Measurements from ENCODE around the gene NAV3.

The NAV3 gene

GRCh38 chr12:78186670-78187069 lies 356.0 kb downstream of the NAV3 start:
- no peak for DNase-seq (ENCODE audit: low spot score)

- no peak for DNase-seq (ENCODE audit: low spot score)
Observed at GRCh38 chr12:78187741-78188140, 357.0 kb downstream of the NAV3 start.

GRCh38 chr12:78189656-78190055 lies 359.0 kb downstream of the NAV3 start:
- DNase-seq (ENCODE audit: low spot score) = no peak

DNA sequence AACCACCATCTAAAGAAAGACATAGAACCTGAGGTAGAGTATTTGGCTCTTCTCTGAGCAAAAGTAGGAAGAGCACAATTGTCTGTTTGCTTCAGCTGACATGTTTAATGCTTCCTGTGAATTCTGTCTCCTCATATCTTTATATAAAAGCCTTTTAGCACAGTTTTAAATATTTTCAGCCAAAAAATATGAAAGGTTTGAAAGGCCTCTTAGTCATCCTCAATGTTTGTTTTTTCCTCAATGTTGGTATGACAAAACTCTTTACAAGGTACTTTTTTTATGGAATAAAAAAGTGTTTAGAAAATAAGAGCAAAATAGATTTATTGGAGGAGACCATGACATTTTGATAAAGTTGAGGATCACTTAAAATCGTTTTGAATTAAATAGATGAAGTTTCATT lies 360.9 kb downstream of the NAV3 start:
- DNase-seq (ENCODE audit: low spot score) = no peak

DNA sequence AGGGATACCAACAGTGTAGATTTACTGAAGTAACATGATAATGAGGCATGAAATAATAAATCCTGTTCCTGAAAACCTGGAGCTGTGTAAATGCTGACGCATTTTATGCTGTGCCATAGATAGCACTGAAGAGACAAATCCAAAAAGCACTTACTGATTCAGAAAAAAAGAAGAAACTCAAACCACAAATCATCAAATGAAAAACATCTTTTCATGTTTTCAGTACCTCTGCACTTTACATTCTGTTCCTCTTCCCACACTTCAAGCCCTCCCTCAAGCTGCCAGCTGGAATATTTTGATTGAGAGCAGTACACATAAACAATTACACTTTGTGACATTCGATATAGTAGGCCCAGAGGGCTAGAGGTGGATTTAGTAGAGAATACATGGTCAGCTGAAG lies 362.3 kb downstream of the NAV3 start:
- DNase-seq (ENCODE audit: low spot score) = no peak

- no peak for DNase-seq (ENCODE audit: low spot score)
Observed at GRCh38 chr12:78194448-78194847, 363.8 kb downstream of the NAV3 start.

DNA sequence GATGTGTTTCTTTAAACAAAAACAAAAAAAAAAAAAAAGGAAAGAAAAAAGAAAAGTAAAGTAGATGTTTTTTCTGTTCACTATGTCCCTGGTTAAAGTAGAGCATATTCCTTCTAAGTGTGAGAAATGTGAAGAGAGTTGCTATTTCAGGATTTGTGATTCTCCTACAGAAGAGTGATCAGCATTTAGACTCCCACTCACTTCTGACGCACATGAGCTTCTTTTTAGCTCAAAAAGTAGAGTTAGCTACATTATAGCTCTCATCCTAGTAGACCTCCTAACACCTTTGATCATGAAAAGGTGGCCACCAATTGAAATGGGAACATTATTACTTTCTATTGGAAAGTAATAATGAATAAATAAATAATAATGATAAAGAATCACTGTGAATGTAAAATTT lies 368.2 kb downstream of the NAV3 start:
- DNase-seq (ENCODE audit: low spot score) = no peak

- DNase-seq (ENCODE audit: low spot score) = no peak
Observed at GRCh38 chr12:78199926-78200325, 369.2 kb downstream of the NAV3 start.

- DNase-seq (ENCODE audit: low spot score) = no peak
Observed at GRCh38 chr12:78204926-78205325, 374.2 kb downstream of the NAV3 start.

DNA sequence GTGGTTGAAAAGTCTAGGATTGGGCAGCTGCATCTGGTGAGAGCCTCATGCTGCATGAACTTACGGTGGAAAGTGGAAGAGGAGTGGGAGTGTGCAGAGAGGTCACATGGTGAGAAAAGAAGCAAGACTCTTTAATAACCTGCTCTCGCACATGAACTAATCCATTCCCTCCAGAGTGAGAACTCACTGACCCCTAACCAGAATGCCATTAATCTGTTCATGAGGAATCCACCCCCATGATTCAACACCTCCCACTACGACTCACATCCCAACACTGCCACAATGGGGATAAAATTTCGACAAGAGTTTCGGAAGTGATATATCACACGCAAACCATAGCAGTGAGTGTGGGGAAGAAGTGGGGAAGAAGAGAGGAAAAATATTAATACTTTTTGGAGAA lies 377.4 kb downstream of the NAV3 start:
- DNase-seq (ENCODE audit: low spot score) = no peak

- no peak for DNase-seq (ENCODE audit: low spot score)
Observed at GRCh38 chr12:78209846-78210505, 379.3 kb downstream of the NAV3 start.

DNA sequence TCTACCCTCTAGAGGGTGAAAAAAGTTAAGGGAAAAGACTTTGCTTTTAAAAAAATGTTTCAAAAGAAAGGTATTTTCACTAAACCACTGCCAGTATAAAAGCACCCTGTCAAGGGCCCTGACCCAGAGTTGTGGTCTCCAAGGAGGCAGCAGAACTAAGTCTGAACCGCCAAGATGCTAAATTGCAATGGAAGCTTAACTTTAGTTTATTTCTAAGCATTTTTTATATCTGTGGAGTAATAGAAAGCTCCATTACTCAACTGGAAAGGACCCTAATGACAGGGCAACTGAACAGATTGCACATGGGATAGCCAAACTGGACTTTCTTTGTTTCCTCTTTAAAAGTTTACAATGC lies 379.8 kb downstream of the NAV3 start:
- no peak for DNase-seq (ENCODE audit: low spot score)

DNA sequence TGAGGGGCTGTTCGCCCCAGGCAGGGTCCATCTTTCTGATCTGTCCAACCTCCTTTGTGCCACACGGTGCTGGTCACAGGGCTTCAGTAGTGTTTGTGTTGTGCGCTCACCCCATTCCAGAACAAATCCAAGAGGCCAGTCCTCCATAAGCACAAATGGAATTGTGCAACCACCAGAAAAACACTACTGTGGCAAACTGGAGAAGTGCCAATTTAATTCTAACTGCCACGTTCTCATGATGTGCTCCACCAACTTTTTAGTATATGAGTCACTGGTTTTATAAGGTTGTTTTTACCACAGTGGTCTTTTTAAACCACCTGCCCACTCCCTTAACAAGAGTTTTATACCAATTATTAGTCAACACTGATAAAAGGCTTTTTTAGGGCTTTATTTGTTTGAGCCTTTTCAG lies 380.2 kb downstream of the NAV3 start:
- no peak for DNase-seq (ENCODE audit: low spot score)

- DNase-seq (ENCODE audit: low spot score) = no peak
Observed at GRCh38 chr12:78220811-78221210, 390.1 kb downstream of the NAV3 start.

- DNase-seq (ENCODE audit: low spot score) = no peak
Observed at GRCh38 chr12:78224154-78224553, 393.5 kb downstream of the NAV3 start.

DNA sequence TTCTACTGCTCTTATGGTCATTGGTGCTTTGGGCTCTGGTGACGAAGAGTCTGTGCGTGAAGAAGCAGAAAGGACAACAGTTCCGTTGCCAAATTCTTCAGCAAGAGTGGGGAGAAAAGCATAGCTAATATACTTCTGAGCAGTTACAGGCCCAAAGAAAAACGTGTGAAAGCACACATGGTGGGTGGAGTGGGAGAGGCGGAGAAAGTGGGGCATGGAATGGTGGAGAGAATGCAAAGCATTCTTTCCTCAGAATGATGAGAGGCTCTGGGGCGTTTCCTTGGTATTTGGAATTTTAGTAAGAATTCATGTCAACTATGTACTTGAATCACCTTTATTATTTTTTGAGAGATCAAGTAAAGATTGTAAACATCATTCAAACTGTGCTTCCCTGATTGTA lies 396.1 kb downstream of the NAV3 start:
- no peak for DNase-seq (ENCODE audit: low spot score)

- DNase-seq (ENCODE audit: low spot score) = peak; percentile 4
Observed at GRCh38 chr12:78229591-78230101, 399.0 kb downstream of the NAV3 start.

- DNase-seq (ENCODE audit: low spot score) = no peak
Observed at GRCh38 chr12:78232756-78233155, 402.1 kb downstream of the NAV3 start.

DNA sequence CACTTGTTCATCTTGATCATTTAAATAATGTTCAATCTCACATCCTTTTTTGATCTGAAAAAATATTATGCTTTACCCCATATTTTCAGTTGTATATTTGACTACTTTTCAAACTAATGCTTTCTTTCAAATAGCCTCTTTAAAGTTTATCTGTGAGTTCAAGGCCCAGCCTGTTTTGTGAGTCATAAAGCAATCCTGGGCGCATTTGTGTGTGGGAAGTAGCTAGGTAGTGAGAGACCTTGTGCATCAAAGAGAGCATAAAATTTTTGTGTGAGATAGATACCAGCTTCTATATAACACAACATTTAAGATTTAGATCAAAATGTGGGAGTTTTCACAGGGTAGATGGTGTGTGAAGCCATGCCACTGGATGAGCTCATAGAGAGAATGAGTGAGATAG lies 405.6 kb downstream of the NAV3 start:
- no peak for DNase-seq (ENCODE audit: low spot score)

- no peak for DNase-seq (ENCODE audit: low spot score)
Observed at GRCh38 chr12:78239544-78239943, 408.9 kb downstream of the NAV3 start.

DNA sequence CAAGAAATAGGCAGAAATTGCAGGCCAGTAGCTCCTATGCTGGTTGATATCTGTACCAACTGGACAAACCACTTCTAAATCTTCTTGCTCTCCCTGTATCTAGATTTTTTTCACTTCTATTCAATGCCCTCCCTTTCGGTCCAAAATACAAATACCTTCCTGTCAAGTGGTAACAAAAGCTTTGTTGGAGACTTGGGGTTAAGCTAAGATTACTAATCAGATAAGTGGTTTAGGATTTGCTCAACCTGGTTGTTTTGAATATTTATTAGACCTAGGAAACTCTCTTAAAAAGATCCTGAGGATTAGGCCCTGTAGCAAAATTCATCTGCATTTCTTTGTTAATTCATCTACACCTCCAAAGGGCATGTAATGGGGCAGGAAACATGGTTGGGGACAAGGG lies 410.1 kb downstream of the NAV3 start:
- DNase-seq (ENCODE audit: low spot score) = no peak

DNA sequence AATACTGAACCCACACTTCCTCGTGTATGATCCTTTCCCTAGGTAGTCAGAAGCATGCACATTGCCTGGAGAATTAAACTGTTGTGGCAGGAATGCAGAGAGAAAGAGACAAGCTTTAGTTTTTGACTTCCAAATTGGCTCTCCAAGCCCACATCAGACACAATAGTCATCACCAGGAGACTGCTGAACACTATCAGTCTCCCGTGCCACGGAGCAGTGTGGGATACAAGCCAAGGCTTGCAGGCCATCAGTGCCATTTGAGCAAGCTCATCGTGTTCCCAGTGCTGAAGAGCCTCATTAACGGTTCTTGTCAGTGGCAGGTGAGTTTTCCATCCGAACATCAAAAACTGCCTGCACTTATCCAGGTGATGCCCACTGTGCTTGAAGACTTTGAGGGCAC lies 410.8 kb downstream of the NAV3 start:
- DNase-seq (ENCODE audit: low spot score) = no peak

- DNase-seq (ENCODE audit: low spot score) = no peak
Observed at GRCh38 chr12:78244916-78245507, 414.3 kb downstream of the NAV3 start.

DNA sequence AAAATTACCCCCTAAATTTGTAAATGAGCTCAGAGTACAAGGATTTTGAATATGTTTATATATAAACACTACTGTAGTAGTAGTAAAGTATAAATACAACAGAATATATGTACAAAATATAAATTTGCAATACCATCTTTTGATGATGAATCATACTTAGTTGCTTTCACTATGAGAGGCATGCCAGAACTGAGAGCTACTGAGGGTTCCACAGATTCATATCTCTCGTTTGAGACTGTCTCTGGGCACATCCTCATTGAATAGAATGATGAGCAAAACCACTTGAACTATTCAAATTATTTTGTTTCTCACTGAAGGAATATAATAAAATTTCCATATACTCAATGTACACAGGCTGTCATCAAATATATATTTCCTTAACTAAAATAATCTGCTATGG lies 417.6 kb downstream of the NAV3 start:
- DNase-seq (ENCODE audit: low spot score) = no peak

Measured in HuH-7 (cell line).